HuH-7.5 (cell line): ENCODE data around the gene CHD1.

ENCODE experiments used
- DNase-seq: peaks from one replicate; pipeline ENCODE4 v3.0.0; 2011; ENCODE audit warnings: low spot score

Gene CHD1

GRCh38 chr5:98935206-98935605 lies 6.4 kb upstream of the CHD1 start:
- DNase-seq, result no peak

GRCh38 chr5:98934546-98934945 lies 5.7 kb upstream of the CHD1 start:
- no peak for DNase-seq

- DNase-seq, result no peak
Observed at GRCh38 chr5:98933445-98934072, 4.8 kb upstream of the CHD1 start.

GRCh38 chr5:98930972-98931762 lies 2.4 kb upstream of the CHD1 start:
- DNase-seq, result no peak

GRCh38 chr5:98929710-98930298 lies 997 bp upstream of the CHD1 start:
- DNase-seq, result no peak

- DNase-seq, result peak; percentile 47
Observed at GRCh38 chr5:98927989-98928872, 576 bp downstream of the CHD1 start.

GRCh38 chr5:98927242-98927988 lies 1.4 kb downstream of the CHD1 start:
- DNase-seq, result no peak

GRCh38 chr5:98923966-98924365 lies 4.8 kb downstream of the CHD1 start:
- no peak for DNase-seq

- no peak for DNase-seq
Observed at GRCh38 chr5:98921947-98922505, 6.8 kb downstream of the CHD1 start.

GRCh38 chr5:98917433-98917832 lies 11.4 kb downstream of the CHD1 start:
- DNase-seq, result no peak

- no peak for DNase-seq
Observed at GRCh38 chr5:98916540-98916939, 12.3 kb downstream of the CHD1 start.

GRCh38 chr5:98913911-98914310 lies 14.9 kb downstream of the CHD1 start:
- DNase-seq, result no peak

- no peak for DNase-seq
Observed at GRCh38 chr5:98911280-98912040, 17.3 kb downstream of the CHD1 start.

GRCh38 chr5:98909363-98909762 lies 19.4 kb downstream of the CHD1 start:
- no peak for DNase-seq

GRCh38 chr5:98907951-98908350 lies 20.9 kb downstream of the CHD1 start:
- DNase-seq, result no peak

GRCh38 chr5:98906756-98907355 lies 22.0 kb downstream of the CHD1 start:
- no peak for DNase-seq

GRCh38 chr5:98905857-98906688 lies 22.7 kb downstream of the CHD1 start:
- DNase-seq, result no peak

GRCh38 chr5:98904780-98905179 lies 24.0 kb downstream of the CHD1 start:
- DNase-seq, result no peak

GRCh38 chr5:98902733-98903132 lies 26.1 kb downstream of the CHD1 start:
- no peak for DNase-seq
